Adrenal gland (tissue), 5 donors: ENCODE measurements around the gene SRC.

ENCODE experiments used
- POLR2A ChIP-seq, 2 donors: fragments of 450-650 bp; IDR thresholded peaks; one replicate each; pipeline ENCODE4 v1.6.1; 2017; ENCODE audit warnings: antibody characterized with exemption in 2 of 2, mild to moderate bottlenecking in 2 of 2, moderate library complexity in 1 of 2
- TF ChIP-seq, protein P1 (sequence below), 6 experiments: fragments of 450-650 bp in 4 of 6; fragments of 200-600 bp in 2 of 6; sonication (generic) in 1 of 6; IDR thresholded peaks; 1 replicate in 5 of 6; 2 replicates in 1 of 6; pipeline versions ENCODE4 v1.5.1 to v1.8.0; 2016 to 2021; ENCODE audit warnings: antibody characterized with exemption in 6 of 6, mild to moderate bottlenecking in 2 of 6, moderate library complexity in 1 of 6
- donor health status: DM: no; HTN: no; CAD: no.

- TF ChIP-seq, protein P1, sequence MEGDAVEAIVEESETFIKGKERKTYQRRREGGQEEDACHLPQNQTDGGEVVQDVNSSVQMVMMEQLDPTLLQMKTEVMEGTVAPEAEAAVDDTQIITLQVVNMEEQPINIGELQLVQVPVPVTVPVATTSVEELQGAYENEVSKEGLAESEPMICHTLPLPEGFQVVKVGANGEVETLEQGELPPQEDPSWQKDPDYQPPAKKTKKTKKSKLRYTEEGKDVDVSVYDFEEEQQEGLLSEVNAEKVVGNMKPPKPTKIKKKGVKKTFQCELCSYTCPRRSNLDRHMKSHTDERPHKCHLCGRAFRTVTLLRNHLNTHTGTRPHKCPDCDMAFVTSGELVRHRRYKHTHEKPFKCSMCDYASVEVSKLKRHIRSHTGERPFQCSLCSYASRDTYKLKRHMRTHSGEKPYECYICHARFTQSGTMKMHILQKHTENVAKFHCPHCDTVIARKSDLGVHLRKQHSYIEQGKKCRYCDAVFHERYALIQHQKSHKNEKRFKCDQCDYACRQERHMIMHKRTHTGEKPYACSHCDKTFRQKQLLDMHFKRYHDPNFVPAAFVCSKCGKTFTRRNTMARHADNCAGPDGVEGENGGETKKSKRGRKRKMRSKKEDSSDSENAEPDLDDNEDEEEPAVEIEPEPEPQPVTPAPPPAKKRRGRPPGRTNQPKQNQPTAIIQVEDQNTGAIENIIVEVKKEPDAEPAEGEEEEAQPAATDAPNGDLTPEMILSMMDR (IDR thresholded peaks at IDR 0.05), result no peak
- no peak for TF ChIP-seq POLR2A (IDR thresholded peaks at IDR 0.05)
These were observed 35.9 kb downstream of the SRC start for GRCh38 chr20:37381621-37382471.
